H1 (cell line): Measurements from ENCODE around the gene PPFIA2. TPM values are rescaled to one million over a fixed set of nuclear protein-coding genes. Genes with fewer than 3 reads are reported as not detected.

Experiments used
- CHD7 ChIP-seq: fragments of 300-600 bp; sonication (generic); IDR thresholded peaks from 2 replicates; pipeline ENCODE4 v1.7.1; 2012; ENCODE audit warnings: low read length, moderate library complexity, mild to moderate bottlenecking, inconsistent platforms; ENCODE audit not compliant: insufficient replicate concordance
- RAD21 ChIP-seq, 2 experiments: IDR thresholded peaks in 1 of 2; conservative IDR thresholded peaks in 1 of 2; 2 replicates each; pipeline ENCODE4 v1.6.1; 2011; ENCODE audit warnings: low read depth in 2 of 2, low read length in 2 of 2, improper control_type of control experiment in 1 of 2, inconsistent platforms in 1 of 2, mild to moderate bottlenecking in 1 of 2, moderate library complexity in 1 of 2
- RXRA ChIP-seq: IDR thresholded peaks from 2 replicates; pipeline ENCODE4 v1.6.1; 2011; ENCODE audit warnings: low read depth, mild to moderate bottlenecking, low read length, moderate library complexity; ENCODE audit not compliant: insufficient read depth
- SUZ12 ChIP-seq: fragments of 200-600 bp; sonication (generic); IDR thresholded peaks from 2 replicates; pipeline ENCODE4 v1.6.1; 2012; ENCODE audit warnings: mild to moderate bottlenecking, inconsistent platforms, low read length, moderate library complexity, mixed read lengths
- polyA plus RNA-seq, 7 experiments: library from polyadenylated mRNA; depleted of rRNA in 3 of 7; stranded (reverse) in 5 of 7; unstranded in 2 of 7; fragments of >200 nt in 5 of 7; fragments of 200-250 nt in 2 of 7; gene quantifications; 1 replicate in 5 of 7; 2 replicates in 1 of 7; 4 replicates in 1 of 7; pipeline versions ENCODE4 v1.2.1 to v1.2.3, GENCODE V29; 2011 to 2013; ENCODE audit warnings: missing spikeins in 2 of 7, mixed read lengths in 2 of 7
- total RNA-seq: library from RNA; stranded (reverse); fragmentation: NEBNext Ultra II Directional; extraction: Animal tissue kit (Norgen Biotek cat#: 25700); gene quantifications from 2 replicates; pipeline ENCODE4 v1.2.1, GENCODE V29; 2021

Gene PPFIA2
- total and polyA plus RNA-seq, 2 of the 8 experiments (the other 6 are each of a cell fraction or from before 2014, with no cell fraction given): 1.2 to 1.8 TPM

- TF ChIP-seq RAD21 (IDR thresholded peaks at IDR 0.05 in 1 of 2, conservative IDR thresholded peaks at IDR 0.05 in 1 of 2; ENCODE audit: low read depth in 2 of 2, low read length in 2 of 2) (no peak), CHD7 (no peak), RXRA (no peak), SUZ12 (no peak)
Measured at GRCh38 chr12:81757731-81758365, 1.3 kb downstream of the PPFIA2 start (continued).
